HepG2 (cell line): ENCODE results near the gene CTAGE1.

Experiments
- CCAR2 ChIP-seq: fragments of 200-400 bp; formaldehyde crosslinking; optimal IDR thresholded peaks from 2 replicates; pipeline ENCODE3; 2018; ENCODE audit warnings: low read depth, mild to moderate bottlenecking, low read length, moderate library complexity
- CHD4 ChIP-seq: fragments of 200-600 bp; sonication (generic); IDR thresholded peaks from 2 replicates; pipeline ENCODE4 v1.7.0; 2017; ENCODE audit warnings: mild to moderate bottlenecking, low read length, borderline replicate concordance
- CREB3 ChIP-seq: sonication (generic); formaldehyde crosslinking; IDR thresholded peaks from 2 replicates; pipeline ENCODE4 v1.5.0; 2020; ENCODE audit warnings: missing genetic modification reagents
- CTCF ChIP-seq: sonication (generic); formaldehyde crosslinking; IDR thresholded peaks from 2 replicates; pipeline ENCODE4 v1.5.0; 2020; ENCODE audit warnings: mild to moderate bottlenecking, missing genetic modification reagents, moderate library complexity
- FOSL2 ChIP-seq: sonication (generic); formaldehyde crosslinking; IDR thresholded peaks from 2 replicates; pipeline ENCODE4 v1.4.0; 2020; ENCODE audit warnings: missing genetic modification reagents
- FOXK2 ChIP-seq: fragments of 450-650 bp; IDR thresholded peaks from 2 replicates; pipeline ENCODE4 v1.6.1; 2016
- NCOR1 ChIP-seq: fragments of 200-600 bp; sonication (generic); IDR thresholded peaks from 2 replicates; pipeline ENCODE4 v1.7.0; 2017; ENCODE audit warnings: antibody characterized with exemption, low read length, borderline replicate concordance
- REST ChIP-seq, 2 experiments: IDR thresholded peaks; 2 replicates each; pipeline ENCODE4 v1.6.1; 2011 to 2012; ENCODE audit warnings: low read length in 2 of 2, borderline replicate concordance in 1 of 2, low read depth in 1 of 2, mild to moderate bottlenecking in 1 of 2, moderate library complexity in 1 of 2
- SIN3B ChIP-seq: fragments of 150-350 bp; IDR thresholded peaks from 2 replicates; pipeline ENCODE4 v1.6.1; 2014; ENCODE audit warnings: low read length
- ZFP36 ChIP-seq: fragments of 150-350 bp; IDR thresholded peaks from 2 replicates; pipeline ENCODE4 v1.6.1; 2018; ENCODE audit warnings: borderline replicate concordance, low read length, low read depth; ENCODE audit not compliant: partially characterized antibody
- ZMAT3 ChIP-seq: sonication (generic); formaldehyde crosslinking; conservative IDR thresholded peaks from 2 replicates; pipeline ENCODE4 v1.7.0; 2021; ENCODE audit warnings: missing genetic modification reagents
- ZSCAN20 ChIP-seq: sonication (generic); formaldehyde crosslinking; IDR thresholded peaks from 2 replicates; pipeline ENCODE4 v1.4.0; 2020; ENCODE audit warnings: missing genetic modification reagents, mild to moderate bottlenecking, borderline replicate concordance
- ZXDC ChIP-seq: sonication (generic); formaldehyde crosslinking; IDR thresholded peaks from 2 replicates; pipeline ENCODE4 v1.5.0; 2020; ENCODE audit warnings: mild to moderate bottlenecking, missing genetic modification reagents

- TF ChIP-seq ZMAT3, result no peak
- no peak for TF ChIP-seq CTCF (CRISPR knock-in tag)
- TF ChIP-seq FOSL2 (CRISPR knock-in tag), result no peak
- TF ChIP-seq NCOR1, result no peak
- TF ChIP-seq FOXK2, result no peak
- no peak for TF ChIP-seq REST (IDR thresholded peaks at IDR 0.05; ENCODE audit: borderline replicate concordance in 1 of 2, low read depth in 1 of 2, low read length in 2 of 2)
- no peak for TF ChIP-seq CCAR2
- TF ChIP-seq CHD4, result no peak
- TF ChIP-seq CREB3 (CRISPR knock-in tag), result no peak
- TF ChIP-seq ZFP36, result no peak
- no peak for TF ChIP-seq ZXDC (CRISPR knock-in tag)
- no peak for TF ChIP-seq SIN3B
- no peak for TF ChIP-seq ZSCAN20 (CRISPR knock-in tag)
These were observed 39.9 kb downstream of the CTAGE1 start for GRCh38 chr18:22377769-22378168.
